Astrocyte (in vitro differentiated cells and primary cell): ENCODE results near the gene SDK1.

Source experiments
- CTCF ChIP-seq: IDR thresholded peaks from 2 replicates; pipeline ENCODE4 v1.5.1; 2011; ENCODE audit warnings: low read depth, mild to moderate bottlenecking, inconsistent platforms, low read length, moderate library complexity; ENCODE audit not compliant: insufficient read depth
- EZH2 ChIP-seq: IDR thresholded peaks from 2 replicates; pipeline ENCODE4 v1.6.1; 2012; ENCODE audit warnings: mild to moderate bottlenecking, low read length, inconsistent platforms; ENCODE audit not compliant: insufficient read depth

GRCh38 chr7:4261601-4261960 lies 960.5 kb downstream of the SDK1 start:
- no peak for TF ChIP-seq CTCF
- TF ChIP-seq EZH2: no peak
